Adrenal gland (tissue), 12 donors: Measurements from ENCODE around the gene IL1RAPL2. TPM values are rescaled to one million over a fixed set of nuclear protein-coding genes. Genes with fewer than 3 reads are reported as not detected.

Source experiments
- DNase-seq, 7 donors: peaks; one replicate each; pipeline ENCODE4 v3.0.0-alpha.2; 2019 to 2020
- H3K27ac ChIP-seq, 5 donors: fragments of 200-600 bp; sonication (generic) in 4 of 5; 1 replicate in 3 of 5; 2 replicates in 2 of 5; pipeline versions ENCODE4 v1.5.1 to v1.8.0; 2016 to 2020; ENCODE audit warnings: mild to moderate bottlenecking in 1 of 5
- H3K27me3 ChIP-seq: fragments of 200-600 bp; 2 replicates; pipeline ENCODE4 v1.8.0; 2021
- H3K36me3 ChIP-seq, 2 donors: fragments of 200-600 bp; replicated peaks in 1 of 2; 1 replicate in 1 of 2; 2 replicates in 1 of 2; pipeline versions ENCODE4 v1.5.1 to v1.8.0; 2018 to 2022
- H3K4me1 ChIP-seq, 2 donors: fragments of 200-600 bp; replicated peaks in 1 of 2; 1 replicate in 1 of 2; 2 replicates in 1 of 2; pipeline versions ENCODE4 v1.5.1 to v1.8.0; 2018 to 2021
- H3K4me3 ChIP-seq, 4 donors: fragments of 200-600 bp; sonication (generic) in 3 of 4; one replicate each; pipeline ENCODE4 v1.5.1; 2016 to 2018
- H3K9me3 ChIP-seq, 3 donors: fragments of 200-600 bp; sonication (generic) in 1 of 3; replicated peaks in 1 of 3; 1 replicate in 2 of 3; 2 replicates in 1 of 3; pipeline versions ENCODE4 v1.5.1 to v1.8.0; 2016 to 2021
- POLR2A ChIP-seq, 2 donors: fragments of 450-650 bp; IDR thresholded peaks; one replicate each; pipeline ENCODE4 v1.6.1; 2017; ENCODE audit warnings: antibody characterized with exemption in 2 of 2, mild to moderate bottlenecking in 2 of 2, moderate library complexity in 1 of 2
- WGBS, 4 donors: extraction: QIAGEN DNeasy Blood & Tissue Kit in 2 of 4; methylation state at CpG; one replicate each; pipeline versions ENCODE4 v1.1.5 to v1.1.7; 2013 to 2017; 5-methylcytosine and 5-hydroxymethylcytosine counted together
- intact Hi-C, 2 donors: fragments of 100-400 bp; cut with DNase I; formaldehyde crosslinking; loops; one replicate each; pipeline versions ENCODE4 v1.14.1 to v1.15.0; 2022 to 2023
- polyA plus RNA-seq, 3 donors: library from polyadenylated mRNA; stranded (reverse); fragments of 200-250 nt in 2 of 3; fragments of 350-450 nt in 1 of 3; fragmentation: Illumina TruSeq in 1 of 3; extraction: RNeasy Lipid Tissue Mini Kit (QIAGEN cat#74804) in 1 of 3; gene quantifications; one replicate each; pipeline ENCODE4 v1.2.3, GENCODE V29; 2013 to 2014
- total RNA-seq, 9 donors: library from RNA; depleted of rRNA in 4 of 9; stranded (reverse); fragments of >200 nt in 4 of 9; fragments of 120-200 nt in 1 of 9; fragmentation: NEBNext Ultra II Directional in 1 of 9; extraction: Animal tissue kit (Norgen Biotek cat#: 25700) in 1 of 9; gene quantifications; one replicate each; pipeline versions ENCODE4 v1.1.0 to v1.2.4, GENCODE V29; 2013 to 2023
- TF ChIP-seq, protein P1 (sequence below), 6 experiments: fragments of 450-650 bp in 4 of 6; fragments of 200-600 bp in 2 of 6; sonication (generic) in 1 of 6; IDR thresholded peaks; 1 replicate in 5 of 6; 2 replicates in 1 of 6; pipeline versions ENCODE4 v1.5.1 to v1.8.0; 2016 to 2021; ENCODE audit warnings: antibody characterized with exemption in 6 of 6, mild to moderate bottlenecking in 2 of 6, moderate library complexity in 1 of 6
- donor health status: healthy with polysubstance abuse.
- donor health status: Bipolar disorder and iron deficiency.
- donor health status: DM: yes; HTN: yes; CAD: no.
- donor health status: DM: no; HTN: no; CAD: no.
- donor health status: DM: no; HTN: no; CAD: no.
- donor health status: DM: yes; HTN: yes; CAD: no.

Gene IL1RAPL2
- total and polyA plus RNA-seq, 12 donors, result 0.27 to 8.4 (median 0.64) TPM; not detected in 5

DNA sequence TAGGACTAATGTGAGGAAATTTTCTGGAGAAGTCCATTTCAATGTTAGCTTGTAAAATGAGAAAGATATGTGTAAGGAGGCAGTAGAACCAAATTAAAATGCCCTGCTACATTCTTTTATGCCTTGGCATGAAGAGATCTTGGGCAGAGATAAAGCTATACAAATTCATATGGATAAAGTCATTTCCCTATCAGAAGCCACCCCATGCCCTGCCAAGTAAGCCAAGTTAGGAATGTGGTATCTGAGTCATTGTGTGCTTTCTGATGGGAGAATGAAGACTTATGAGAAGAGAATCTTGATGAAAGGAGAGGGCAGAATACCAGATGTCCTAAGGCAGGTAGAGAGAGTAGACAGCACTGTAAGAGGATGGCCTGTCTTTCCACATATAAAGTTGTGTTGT, 570.8 kb downstream of the IL1RAPL2 start:
- no peak overlapping the region for H3K27ac ChIP-seq
- peaks cover 16% of the 10 kb centered on the region for H3K27me3 ChIP-seq
- H3K4me3 ChIP-seq, result no peak overlapping the region
- H3K9me3 ChIP-seq, result no peaks in the 10 kb centered on the region
- TF ChIP-seq, protein P1, sequence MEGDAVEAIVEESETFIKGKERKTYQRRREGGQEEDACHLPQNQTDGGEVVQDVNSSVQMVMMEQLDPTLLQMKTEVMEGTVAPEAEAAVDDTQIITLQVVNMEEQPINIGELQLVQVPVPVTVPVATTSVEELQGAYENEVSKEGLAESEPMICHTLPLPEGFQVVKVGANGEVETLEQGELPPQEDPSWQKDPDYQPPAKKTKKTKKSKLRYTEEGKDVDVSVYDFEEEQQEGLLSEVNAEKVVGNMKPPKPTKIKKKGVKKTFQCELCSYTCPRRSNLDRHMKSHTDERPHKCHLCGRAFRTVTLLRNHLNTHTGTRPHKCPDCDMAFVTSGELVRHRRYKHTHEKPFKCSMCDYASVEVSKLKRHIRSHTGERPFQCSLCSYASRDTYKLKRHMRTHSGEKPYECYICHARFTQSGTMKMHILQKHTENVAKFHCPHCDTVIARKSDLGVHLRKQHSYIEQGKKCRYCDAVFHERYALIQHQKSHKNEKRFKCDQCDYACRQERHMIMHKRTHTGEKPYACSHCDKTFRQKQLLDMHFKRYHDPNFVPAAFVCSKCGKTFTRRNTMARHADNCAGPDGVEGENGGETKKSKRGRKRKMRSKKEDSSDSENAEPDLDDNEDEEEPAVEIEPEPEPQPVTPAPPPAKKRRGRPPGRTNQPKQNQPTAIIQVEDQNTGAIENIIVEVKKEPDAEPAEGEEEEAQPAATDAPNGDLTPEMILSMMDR (IDR thresholded peaks at IDR 0.05), result no peak
- no peak for TF ChIP-seq POLR2A (IDR thresholded peaks at IDR 0.05)
- no peak for DNase-seq
- H3K4me1 ChIP-seq, result no peaks in the 10 kb centered on the region
- H3K36me3 ChIP-seq, result no peaks in the 10 kb centered on the region
- intact Hi-C loops, result no loop called here

DNA sequence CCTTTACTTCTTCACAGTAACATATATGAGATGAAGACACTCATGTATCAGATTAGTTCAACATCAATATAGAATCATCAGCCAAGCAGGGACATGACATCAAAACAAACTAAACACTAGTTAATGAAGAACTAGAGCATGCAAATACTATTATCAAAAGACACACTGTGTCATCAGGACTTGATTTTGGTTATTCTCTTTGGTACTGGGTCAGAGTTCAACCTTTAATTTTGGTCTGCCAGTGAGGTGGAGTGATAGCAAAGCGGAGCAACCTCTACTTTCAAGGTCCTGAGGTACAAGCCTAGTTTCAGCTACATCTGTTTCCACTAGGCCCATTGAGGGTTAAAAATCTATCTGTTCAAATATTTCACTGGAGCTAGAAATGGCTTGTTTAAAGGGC, 584.0 kb downstream of the IL1RAPL2 start:
- intact Hi-C loops, result no loop called here
- H3K27me3 ChIP-seq, result peaks cover 15% of the 10 kb centered on the region
- DNase-seq, result no peak
- no peaks in the 10 kb centered on the region for H3K36me3 ChIP-seq
- no peaks in the 10 kb centered on the region for H3K9me3 ChIP-seq
- H3K27ac ChIP-seq, result no peak overlapping the region
- H3K4me3 ChIP-seq, result no peak overlapping the region
- no peaks in the 10 kb centered on the region for H3K4me1 ChIP-seq
- TF ChIP-seq POLR2A (IDR thresholded peaks at IDR 0.05), result no peak
- 79 to 100% (median 95%) methylated on average over 1 of the region's 1 CpG for WGBS, 4 donors

DNA sequence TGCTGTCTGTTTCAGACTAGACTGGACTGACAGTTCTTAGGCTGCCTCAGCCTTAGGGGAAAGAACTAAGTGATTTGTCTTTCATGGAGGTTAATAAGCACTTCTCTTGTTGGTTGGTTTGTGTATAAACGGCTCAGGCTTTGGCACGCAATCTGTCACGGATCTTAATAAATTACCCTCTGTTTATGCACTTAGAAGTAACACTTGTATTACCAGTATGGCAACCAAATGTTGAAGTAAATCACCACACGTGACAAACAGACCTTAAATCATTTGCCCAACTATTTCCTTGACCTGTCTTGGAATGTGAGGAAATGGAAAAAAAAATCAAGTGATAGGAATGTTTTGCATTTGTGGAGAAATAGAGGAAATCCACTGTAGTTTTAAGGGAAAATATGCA, 584.6 kb downstream of the IL1RAPL2 start:
- Histone ChIP-seq H3K9me3 (no peaks in the 10 kb centered on the region), H3K36me3 (no peaks in the 10 kb centered on the region), H3K27ac (no peak overlapping the region), H3K27me3 (peaks cover 15% of the 10 kb centered on the region), H3K4me3 (no peak overlapping the region), H3K4me1 (no peaks in the 10 kb centered on the region)
- no peak for DNase-seq
- intact Hi-C loops, result no loop called here
- WGBS, 4 donors, result 8 to 30% (median 29%) methylated on average over 2 to 4 of the region's 4 CpGs
- TF ChIP-seq POLR2A (IDR thresholded peaks at IDR 0.05), result no peak

DNA sequence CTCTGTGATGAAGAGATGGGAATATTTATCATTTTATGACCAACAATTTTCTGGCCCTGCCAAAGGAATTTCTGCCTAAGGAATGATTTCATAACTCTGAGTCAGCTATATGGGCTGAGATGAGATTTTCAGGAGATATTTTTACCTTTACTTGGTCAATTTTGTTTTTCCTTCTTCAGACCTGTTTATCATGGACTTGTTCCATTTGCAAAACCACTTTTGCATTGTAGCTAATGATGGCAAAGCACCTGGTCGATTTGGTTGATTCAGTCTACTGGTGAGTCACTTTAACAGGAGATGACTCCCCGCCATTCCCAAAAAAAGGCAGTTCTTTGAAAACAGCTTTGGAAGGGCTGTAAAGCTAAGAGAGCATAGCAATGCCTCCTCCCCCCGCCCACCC, 601.2 kb downstream of the IL1RAPL2 start:
- H3K36me3 ChIP-seq, result no peaks in the 10 kb centered on the region
- H3K4me1 ChIP-seq, result no peaks in the 10 kb centered on the region
- no peaks in the 10 kb centered on the region for H3K9me3 ChIP-seq
- TF ChIP-seq, protein P1 (IDR thresholded peaks at IDR 0.05), result no peak
- no peak for TF ChIP-seq POLR2A (IDR thresholded peaks at IDR 0.05)
- intact Hi-C loops, result no loop called here
- no peak overlapping the region for H3K27ac ChIP-seq
- WGBS, 4 donors, result 60 to 86% (median 74%) methylated on average over 2 to 3 of the region's 3 CpGs
- no peaks in the 10 kb centered on the region for H3K27me3 ChIP-seq
- no peak overlapping the region for H3K4me3 ChIP-seq
- no peak for DNase-seq

DNA sequence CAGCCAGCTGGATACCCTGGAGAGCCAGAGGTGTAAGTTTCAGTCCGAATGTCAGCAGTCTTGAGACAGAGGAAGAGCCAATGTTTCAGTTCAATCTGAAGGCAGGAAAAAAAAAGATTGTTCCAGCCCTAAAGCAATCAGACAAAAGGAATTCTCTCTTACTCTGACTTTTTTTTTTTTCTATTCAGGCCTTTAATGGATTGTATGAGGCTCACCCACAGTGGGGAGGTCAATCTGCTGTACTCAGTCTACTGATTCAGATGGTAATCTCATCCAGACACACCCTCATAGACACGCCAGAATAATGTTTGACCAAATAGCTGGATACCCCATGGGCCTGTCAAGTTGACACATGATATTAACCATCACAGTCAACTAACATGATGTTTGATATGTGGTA, 602.6 kb downstream of the IL1RAPL2 start:
- intact Hi-C loops, result no loop called here
- no peaks in the 10 kb centered on the region for H3K36me3 ChIP-seq
- no peak overlapping the region for H3K27ac ChIP-seq
- 63 to 74% (median 67%) methylated on average over 2 of the region's 2 CpGs for WGBS, 4 donors
- H3K27me3 ChIP-seq, result no peaks in the 10 kb centered on the region
- no peaks in the 10 kb centered on the region for H3K9me3 ChIP-seq
- TF ChIP-seq POLR2A (IDR thresholded peaks at IDR 0.05), result no peak
- TF ChIP-seq, protein P1 (IDR thresholded peaks at IDR 0.05), result no peak
- DNase-seq, result no peak
- H3K4me1 ChIP-seq, result no peaks in the 10 kb centered on the region
- H3K4me3 ChIP-seq, result no peak overlapping the region
